GM19193 (cell line): ENCODE measurements around the gene NOTCH2.

ENCODE experiments used
- POLR2A ChIP-seq: IDR thresholded peaks from 4 replicates; pipeline ENCODE4 v1.6.1; 2011; ENCODE audit not compliant: insufficient read depth, insufficient read length; ENCODE audit errors: extremely low read depth

The NOTCH2 gene

DNA sequence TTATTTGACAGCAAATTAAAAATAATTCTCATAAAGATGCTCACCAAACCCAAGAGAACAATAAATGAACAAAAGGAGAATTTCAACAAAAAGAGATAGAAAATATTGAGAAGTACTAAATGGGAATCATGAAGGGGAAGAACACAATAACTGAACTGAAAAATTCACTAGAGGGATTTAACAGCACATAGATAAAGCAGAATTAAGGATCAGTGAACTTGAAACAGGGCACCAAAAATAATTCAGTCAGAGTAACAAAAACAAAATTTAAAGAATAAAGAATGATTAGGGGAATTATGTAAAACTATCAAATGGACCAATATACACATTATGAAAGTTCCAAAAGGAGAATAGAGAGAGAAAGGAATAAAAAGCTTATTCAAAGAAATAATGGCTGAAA lies 181.0 kb downstream of the NOTCH2 start:
- TF ChIP-seq POLR2A: no peak

DNA sequence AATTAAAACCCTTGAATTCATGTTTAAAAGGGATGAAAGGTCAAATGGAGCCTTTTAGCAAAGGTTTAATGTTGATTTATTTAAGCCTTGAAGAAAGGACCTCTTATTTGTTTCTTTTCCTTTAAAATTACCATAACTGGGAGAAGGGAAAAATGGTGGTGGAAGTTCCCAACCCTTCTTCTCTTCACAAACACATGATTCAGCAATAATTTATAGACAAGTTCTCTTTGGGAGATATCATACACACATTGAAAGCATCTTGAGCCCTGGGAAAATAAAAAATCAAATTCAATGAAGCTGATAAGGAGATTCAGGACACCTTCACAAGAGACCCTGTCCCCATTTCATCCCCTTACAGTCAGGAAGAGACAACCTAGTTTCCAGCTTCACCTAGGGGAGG lies 182.0 kb downstream of the NOTCH2 start:
- no peak for TF ChIP-seq POLR2A

DNA sequence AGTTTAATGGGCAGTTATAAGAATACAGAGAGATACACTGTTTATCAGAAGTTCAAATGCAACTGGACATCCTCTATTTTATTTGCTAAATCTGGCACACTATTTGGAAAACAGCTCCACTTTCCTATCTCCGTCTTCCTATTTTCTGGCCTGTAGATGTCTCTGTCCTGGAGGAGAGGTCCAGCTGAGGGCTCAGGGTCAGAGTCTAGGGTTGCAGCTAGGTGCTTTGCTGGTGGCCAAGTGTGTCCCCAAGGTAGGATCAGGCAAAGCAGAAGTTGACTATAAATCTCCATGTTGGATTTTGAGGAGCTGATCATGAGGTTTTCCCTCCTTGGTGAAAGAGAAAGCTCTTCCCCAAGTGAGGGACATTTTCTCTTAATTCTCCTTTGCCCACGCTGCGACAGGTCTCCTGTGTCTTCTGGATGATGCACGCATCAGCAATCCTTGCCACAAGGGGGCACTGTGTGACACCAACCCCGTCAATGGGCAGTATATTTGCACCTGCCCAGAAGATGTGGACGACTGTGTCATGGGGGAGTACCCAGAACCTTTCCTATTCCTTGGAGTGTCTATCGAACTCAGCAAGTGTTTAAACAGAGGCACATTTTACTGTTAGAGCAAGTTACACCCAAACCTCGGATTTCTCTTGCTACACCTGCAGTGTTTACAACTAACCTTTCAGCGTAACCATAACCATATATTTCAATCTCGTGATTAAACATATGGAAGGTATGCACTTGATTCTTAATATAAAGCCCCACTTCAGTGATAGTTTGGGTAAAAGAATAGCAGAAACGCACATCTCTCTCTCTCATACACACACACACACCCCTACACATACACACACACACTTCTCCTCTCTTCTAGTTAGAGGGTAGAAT lies 183.3 kb downstream of the NOTCH2 start:
- TF ChIP-seq POLR2A: no peak

DNA sequence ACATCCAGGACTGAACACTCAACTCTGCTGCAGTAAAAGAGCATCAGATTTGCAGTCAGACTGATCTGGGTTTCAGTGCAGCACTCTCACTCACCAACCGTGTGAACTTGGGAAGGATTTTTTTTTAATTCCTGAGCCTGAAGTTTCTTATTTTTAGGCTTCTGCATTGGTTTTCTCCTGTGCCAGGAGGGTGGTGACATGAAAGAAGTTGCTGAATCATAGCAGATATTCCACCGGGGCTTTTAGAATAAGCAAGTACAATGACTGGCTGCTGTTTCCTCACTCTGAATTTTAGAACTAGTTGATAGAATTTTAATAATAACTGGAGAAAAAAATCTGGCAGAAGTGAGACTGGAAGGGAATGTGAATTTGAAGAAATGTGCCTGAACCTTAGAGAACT lies 184.8 kb downstream of the NOTCH2 start:
- TF ChIP-seq POLR2A: no peak

DNA sequence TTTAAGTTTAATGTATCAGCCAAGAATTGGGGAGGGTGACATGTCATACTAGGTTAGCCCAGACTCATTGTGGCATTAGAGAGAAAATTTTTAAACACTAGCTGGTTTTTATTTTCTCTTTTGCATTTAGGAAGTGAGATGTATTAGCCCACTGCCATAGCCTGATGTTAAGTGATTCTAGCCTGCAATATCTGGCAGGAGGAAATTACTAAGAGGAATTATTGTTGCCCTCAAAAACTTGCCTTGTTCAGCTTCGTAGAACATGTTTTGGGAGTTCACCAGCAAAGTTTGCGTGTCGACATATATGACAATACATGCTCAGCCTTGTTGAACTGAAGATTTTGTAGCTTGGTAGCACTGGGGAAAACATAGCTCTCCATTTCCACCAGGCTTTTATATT lies 185.6 kb downstream of the NOTCH2 start:
- no peak for TF ChIP-seq POLR2A

DNA sequence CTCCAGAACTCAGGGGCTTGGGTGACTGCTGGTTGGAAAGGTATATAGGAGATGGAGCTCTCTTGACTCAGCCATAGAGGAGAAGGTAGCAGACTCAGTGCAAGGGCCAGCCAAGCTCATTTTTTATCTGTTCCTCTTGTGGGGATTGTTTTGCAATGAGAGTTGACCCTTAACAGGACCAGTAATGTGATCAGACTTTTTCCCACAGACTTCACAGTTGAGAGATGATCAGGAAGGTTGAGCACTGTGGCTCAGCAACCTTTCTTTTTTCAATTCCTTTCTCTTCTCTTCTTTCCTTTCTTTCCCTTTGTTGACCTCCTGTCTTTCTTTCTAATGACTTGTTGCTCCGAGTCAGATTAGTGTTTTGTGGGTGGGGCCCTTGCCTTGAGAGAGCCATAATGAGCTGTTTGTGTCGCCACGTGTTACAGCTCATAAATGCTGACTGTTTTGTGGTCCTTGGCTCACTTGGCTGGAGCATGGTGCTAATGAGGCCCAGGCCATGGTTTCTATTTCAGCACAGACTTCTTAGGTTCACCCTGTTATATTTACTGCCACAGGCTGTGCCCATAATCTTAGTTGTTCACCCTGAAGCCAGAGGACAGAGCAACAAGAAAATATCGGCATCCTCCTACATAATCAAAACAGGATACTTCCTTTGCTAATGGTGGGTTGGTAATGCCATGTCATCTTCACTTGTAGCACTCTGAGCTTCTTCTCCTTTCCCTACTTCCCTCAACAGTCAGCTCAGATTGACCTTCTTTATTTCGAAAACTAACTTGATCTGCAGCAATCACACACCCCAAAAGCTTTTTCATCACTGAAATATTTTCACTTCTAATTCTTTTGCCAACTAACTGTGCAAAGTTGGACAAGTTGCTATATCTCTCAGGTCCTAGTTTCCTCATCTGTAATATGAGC lies 187.1 kb downstream of the NOTCH2 start:
- no peak for TF ChIP-seq POLR2A

DNA sequence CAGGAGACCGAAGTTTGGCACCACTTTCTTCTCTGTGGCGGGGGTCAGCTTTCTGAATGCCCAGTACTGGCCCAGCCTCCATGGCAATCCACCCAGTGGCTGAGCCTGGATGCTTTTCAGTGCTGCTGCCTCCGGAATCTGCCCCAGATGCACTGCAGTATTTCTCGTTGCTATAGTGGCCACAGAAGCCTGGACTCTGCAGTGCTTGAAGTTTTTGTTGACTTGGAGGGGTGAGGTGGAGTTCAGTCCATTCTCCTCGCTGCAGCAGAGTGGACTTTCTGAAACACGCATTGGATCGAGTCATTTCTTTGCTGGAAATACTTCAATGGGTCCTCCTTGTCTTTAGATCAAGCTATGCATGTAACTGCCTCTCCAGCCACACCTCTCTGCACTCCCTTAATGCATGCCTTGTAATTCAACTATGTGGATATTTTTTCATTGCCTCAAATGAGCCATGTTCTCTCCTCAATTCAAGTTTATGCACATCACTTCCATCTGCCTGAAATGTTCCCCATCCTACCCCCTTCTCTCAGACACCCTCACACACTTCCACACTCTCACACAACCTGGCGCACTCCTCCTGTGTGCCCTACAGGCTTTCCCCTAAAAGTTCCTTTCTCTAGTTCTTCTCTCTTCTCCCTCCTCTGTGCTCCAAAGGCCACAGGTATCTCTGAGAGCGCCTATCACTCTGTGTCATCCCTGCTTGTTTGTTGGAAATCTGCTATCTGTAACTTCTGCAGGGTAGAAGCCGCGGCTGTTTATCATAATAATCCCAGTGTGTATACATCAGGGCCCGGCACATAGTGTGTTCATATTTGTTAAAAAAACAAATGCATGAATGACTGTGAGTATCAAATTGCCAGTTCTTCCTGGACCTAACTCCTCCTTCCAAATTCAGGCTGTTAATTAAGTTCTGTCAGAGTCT lies 189.7 kb downstream of the NOTCH2 start:
- no peak for TF ChIP-seq POLR2A

DNA sequence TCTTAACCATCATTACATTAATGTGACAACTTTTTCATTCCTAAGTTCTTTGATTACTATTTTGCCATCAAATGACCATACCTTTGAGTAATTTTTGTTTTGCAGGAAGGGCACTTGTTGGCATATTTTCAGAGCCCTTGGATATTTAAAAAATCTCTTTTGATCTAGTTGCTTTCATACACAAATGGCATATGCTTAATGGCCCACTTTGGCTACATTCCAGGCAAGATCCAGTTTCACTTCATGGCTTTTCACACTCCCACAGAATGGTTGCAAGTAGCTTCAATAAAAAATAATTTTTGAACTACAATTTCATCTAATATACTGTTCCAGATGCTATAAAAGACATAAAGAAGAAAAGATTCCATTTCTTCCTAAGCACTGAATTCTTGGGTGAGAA lies 191.3 kb downstream of the NOTCH2 start:
- no peak for TF ChIP-seq POLR2A

DNA sequence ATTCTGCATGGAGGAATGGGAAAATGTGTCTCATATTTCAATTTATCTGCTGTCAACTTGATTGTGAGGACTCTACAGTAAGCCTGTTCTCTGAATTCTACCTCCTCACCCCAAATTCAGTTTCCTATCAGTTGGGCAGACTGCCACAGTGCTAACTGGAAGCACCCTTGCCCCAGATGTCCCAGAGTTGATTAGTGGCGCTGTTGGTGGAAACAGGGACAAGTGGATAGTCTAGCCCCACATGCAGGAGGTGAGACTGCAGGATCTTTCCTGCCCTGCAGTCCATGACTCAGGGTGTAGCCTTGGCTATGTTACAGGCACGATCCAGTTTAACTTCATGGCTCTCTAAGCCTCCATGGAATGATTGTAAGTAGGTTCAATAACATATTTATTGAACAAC lies 195.3 kb downstream of the NOTCH2 start:
- no peak for TF ChIP-seq POLR2A

DNA sequence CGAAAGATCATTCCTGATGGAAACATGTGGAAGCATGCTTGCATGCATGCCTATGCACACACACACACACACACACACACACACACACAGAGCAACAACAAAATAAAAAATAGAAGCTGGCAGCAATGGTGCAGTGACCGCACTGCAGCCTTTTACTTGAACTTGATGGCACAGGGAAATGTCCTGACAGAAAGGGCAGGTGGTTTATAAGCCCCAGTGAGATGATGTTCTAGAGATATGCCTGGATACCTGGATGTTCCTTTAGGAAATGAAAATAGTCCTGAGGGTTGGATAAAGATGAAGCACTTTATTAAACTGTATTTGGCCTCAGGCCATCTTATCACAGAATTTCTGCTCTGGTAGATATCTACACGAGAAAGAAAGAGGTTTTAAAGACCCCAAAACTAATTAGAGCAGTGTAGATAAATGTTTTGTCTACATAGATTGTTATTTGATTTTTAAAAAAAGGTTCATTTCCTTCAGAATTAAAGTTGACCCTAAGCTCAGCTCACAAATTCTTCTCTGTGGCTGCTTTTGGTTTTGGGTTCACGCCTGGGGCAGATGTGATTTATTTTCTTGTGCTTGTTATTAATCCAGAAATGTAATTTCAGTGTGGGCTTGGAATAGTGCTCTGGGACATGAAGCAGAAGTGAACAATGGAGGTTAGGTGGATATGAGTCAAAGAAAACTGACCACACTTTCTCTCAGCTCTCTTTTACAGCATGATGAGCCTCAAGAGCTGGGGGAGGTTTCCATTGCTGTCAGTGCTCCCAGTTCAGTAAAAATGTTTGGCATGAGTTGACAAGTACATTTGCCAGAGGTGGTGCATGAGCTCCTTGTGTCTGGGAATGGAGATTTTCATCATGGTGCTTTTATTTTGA lies 196.1 kb downstream of the NOTCH2 start:
- no peak for TF ChIP-seq POLR2A

DNA sequence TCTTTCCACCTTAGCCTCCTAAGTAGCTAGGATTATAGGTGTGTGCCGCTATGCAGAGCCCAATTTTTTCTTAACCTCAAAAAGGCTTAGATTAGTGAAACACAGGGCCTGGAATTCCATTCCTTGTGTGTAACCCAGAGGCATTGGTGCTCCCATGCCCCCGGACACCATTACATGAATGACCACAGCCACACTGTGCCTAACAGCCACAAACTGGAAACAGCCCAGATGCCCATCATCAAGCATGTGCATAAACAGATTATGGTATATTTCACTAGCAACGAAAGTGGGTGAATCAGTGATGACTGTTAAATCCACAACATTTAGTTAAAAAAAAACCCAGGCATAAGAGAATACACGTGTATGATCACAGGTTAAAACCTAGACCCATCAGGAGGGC lies 197.6 kb downstream of the NOTCH2 start:
- TF ChIP-seq POLR2A: no peak

DNA sequence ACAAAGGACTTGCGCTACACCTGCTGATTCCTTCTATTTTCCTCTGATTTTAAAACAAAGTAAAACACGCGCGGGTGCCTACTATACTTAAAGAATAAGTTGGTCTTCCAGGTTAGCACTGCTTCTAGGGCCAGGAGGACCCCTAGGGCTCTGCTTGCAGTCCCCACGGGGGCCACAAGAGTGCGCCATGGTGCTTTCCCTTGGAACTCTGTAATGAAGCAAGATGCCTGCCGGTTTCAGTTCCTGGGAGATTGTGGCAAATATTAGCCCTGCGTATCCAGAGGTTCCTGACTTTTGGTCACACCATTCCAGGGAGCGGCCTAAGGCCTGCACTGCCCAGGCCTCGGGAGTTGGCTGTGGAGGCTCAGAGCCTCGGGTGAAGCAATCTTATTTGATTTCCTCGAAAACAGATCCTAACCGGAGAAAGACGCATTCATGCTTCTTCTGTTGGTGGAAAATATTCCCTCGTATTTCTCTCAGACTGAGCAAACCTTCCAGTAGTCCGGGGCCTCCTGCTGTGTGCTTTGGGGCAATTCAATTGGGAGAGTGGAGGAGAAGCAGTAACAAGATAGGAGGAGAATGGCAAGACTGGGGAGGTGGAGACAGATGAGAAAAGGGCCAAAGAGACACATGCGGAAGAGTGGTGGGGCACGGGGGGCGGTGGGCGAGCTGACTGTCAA lies 198.4 kb downstream of the NOTCH2 start:
- TF ChIP-seq POLR2A: no peak

DNA sequence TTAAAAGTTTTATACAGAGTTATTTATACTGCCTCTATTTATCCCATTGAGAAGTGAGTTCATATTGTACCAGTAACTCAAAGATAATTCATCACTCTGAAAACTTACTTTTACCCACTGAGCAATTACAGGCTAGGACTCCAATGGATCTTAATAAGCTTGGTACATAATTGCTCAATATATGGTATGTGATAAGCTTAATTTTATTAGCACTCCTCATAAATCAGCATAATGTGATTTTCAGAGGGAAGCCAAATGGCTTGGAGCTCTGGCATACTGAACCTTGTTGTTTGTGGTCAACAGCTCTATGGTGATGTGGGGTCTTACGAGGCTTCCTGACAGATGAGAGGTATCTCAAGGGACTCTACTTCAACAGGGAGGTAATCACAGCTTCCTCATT lies 199.5 kb downstream of the NOTCH2 start:
- TF ChIP-seq POLR2A: no peak
